ENCODE measurements around the gene ZNF341.

DNA sequence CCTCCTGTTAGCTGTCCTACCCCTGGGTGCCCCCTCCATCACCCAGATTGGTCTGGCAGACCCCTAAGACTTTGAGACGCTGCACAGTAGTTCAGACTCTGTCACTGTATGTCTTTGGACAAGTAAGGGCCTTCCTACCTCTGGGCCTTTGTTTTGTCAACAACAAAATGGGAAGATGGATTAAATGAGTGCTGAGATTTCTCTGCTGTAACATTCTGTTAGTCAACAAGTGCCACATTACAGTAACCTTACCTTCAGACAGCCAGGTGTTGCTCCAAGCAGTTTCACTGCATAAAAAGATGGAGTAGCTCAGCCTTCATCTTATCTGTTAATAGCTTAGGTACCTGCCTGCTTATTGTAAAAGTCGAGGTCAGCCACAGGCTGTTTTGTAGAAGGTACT is 95.3 kb downstream of the ZNF341 start:
- TF ChIP-seq, protein P1, sequence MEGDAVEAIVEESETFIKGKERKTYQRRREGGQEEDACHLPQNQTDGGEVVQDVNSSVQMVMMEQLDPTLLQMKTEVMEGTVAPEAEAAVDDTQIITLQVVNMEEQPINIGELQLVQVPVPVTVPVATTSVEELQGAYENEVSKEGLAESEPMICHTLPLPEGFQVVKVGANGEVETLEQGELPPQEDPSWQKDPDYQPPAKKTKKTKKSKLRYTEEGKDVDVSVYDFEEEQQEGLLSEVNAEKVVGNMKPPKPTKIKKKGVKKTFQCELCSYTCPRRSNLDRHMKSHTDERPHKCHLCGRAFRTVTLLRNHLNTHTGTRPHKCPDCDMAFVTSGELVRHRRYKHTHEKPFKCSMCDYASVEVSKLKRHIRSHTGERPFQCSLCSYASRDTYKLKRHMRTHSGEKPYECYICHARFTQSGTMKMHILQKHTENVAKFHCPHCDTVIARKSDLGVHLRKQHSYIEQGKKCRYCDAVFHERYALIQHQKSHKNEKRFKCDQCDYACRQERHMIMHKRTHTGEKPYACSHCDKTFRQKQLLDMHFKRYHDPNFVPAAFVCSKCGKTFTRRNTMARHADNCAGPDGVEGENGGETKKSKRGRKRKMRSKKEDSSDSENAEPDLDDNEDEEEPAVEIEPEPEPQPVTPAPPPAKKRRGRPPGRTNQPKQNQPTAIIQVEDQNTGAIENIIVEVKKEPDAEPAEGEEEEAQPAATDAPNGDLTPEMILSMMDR (IDR thresholded peaks at IDR 0.05) = no peak
- no peak for TF ChIP-seq EP300 (IDR thresholded peaks at IDR 0.05)
